ENCODE results near the gene GTPBP2. TPM values are rescaled to one million over a fixed set of nuclear protein-coding genes. Genes with fewer than 3 reads are reported as not detected.

Gene GTPBP2
- total and polyA plus RNA-seq, 2 of the 13 experiments (the other 11 are each of a cell fraction or from before 2014, with no cell fraction given), result 26.9 to 88.2 TPM

DNA sequence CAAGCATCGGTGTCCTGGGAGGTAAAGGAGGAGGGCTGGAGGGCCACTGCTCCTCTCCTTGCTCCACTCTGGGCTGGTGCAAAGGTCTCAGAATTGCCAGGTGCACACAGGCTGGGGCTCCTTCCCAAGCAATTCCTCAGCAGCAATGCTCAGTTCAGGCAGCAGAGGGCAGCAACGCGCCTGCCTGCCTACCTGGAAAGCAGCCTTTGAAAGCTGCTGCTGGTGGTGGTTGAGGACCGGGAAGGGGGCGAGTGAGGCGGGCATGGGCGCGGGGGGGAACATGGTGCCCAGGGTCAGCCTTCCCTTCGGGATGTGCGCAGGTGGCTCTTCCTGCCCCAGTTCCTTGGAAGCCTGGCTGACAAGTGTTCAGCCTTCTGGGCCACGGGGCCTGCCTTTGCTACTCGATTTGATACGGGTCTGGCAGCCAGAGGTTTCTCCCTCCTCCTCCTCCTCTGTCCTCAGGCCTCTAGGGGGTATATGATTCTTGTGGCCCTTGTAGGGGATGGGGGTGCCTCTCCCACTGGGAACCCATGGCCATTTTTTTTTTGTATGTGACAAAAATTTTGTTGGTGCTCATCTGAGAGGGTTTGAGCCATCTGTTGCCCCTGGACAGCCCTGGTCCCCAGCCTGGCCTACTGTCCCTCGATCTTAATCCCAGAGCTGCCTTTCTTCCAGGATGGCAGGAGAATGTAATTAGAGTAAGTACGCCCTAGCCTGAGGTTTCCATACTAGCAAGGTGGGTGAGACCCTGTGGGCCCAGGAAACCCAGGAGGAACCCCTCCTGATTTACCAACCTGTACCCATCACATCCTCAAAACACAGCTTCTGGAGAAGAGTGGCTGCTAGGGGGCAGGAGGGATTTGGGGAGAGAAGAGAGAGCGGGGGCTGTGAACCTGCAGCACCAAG is 38.4 kb upstream of the GTPBP2 start (continued):
- TF ChIP-seq ZNF629 (CRISPR knock-in tag; conservative IDR thresholded peaks at IDR 0.05) (0 out of 2 replicates have a peak, but pooled peaks have one; percentile 13), REXO4 (CRISPR knock-in tag; IDR thresholded peaks at IDR 0.05; ENCODE audit: borderline replicate concordance) (no peak), MXD3 (CRISPR knock-in tag; IDR thresholded peaks at IDR 0.05) (peak; percentile 67; the same call in 1 of the 2 replicates), FIP1L1 (IDR thresholded peaks at IDR 0.05; ENCODE audit: borderline replicate concordance, insufficient read depth, low read depth, low read length) (peak; percentile 77; the same call in 1 of the 2 replicates), HCFC1 (IDR thresholded peaks at IDR 0.05; ENCODE audit: low read depth, low read length) (peak; percentile 31; the same call in 1 of the 2 replicates), GABPB1 (CRISPR knock-in tag; IDR thresholded peaks at IDR 0.05) (peak; percentile 51; the same call in 1 of the 2 replicates), ZBTB49 (CRISPR knock-in tag; IDR thresholded peaks at IDR 0.05; ENCODE audit: borderline replicate concordance) (peak; percentile 66; the same call in 1 of the 2 replicates), RBAK (CRISPR knock-in tag; IDR thresholded peaks at IDR 0.05) (no peak; the same call in 1 of the 2 replicates), ZEB1 (IDR thresholded peaks at IDR 0.05; ENCODE audit: insufficient replicate concordance, low read depth) (peak; percentile 3), ESRRA (CRISPR knock-in tag; IDR thresholded peaks at IDR 0.05; ENCODE audit: low read depth) (peak; percentile 65; the same call in 1 of the 2 replicates), NFAT5 (CRISPR knock-in tag; IDR thresholded peaks at IDR 0.05) (0 out of 2 replicates have a peak, but pooled peaks have one; percentile 36), UBTF (CRISPR knock-in tag; IDR thresholded peaks at IDR 0.05) (peak; percentile 59)
- TF ChIP-seq, protein P1, sequence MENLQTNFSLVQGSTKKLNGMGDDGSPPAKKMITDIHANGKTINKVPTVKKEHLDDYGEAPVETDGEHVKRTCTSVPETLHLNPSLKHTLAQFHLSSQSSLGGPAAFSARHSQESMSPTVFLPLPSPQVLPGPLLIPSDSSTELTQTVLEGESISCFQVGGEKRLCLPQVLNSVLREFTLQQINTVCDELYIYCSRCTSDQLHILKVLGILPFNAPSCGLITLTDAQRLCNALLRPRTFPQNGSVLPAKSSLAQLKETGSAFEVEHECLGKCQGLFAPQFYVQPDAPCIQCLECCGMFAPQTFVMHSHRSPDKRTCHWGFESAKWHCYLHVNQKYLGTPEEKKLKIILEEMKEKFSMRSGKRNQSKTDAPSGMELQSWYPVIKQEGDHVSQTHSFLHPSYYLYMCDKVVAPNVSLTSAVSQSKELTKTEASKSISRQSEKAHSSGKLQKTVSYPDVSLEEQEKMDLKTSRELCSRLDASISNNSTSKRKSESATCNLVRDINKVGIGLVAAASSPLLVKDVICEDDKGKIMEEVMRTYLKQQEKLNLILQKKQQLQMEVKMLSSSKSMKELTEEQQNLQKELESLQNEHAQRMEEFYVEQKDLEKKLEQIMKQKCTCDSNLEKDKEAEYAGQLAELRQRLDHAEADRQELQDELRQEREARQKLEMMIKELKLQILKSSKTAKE (CRISPR knock-in tag; IDR thresholded peaks at IDR 0.05; ENCODE audit: borderline replicate concordance), result no peak
